Astrocyte of the hippocampus (primary cell): Measurements from ENCODE around the gene CALHM5.

ENCODE experiments used
- DNase-seq: peaks from one replicate; pipeline ENCODE4 v3.0.0; 2011; ENCODE audit warnings: low read depth, low spot score

Gene CALHM5

DNA sequence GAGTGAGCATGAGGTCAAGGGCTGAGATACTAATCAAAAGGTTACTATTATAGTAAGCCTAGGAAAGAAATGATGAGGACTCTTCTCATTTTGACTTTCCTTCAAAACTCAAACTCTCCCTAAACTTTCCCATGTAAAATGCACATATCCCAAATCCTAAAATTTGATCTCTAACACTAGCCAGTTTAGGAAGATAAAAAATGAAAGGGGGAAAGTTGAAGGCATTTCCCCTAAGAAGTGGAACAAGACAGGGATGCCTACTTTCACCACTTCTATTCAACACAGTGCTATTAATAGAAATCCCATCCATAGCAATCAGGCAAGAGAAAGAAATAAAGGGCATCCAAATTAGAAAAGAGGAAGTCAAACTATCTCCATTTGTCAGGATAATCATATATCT lies 2.9 kb upstream of the CALHM5 start:
- DNase-seq = no peak

DNA sequence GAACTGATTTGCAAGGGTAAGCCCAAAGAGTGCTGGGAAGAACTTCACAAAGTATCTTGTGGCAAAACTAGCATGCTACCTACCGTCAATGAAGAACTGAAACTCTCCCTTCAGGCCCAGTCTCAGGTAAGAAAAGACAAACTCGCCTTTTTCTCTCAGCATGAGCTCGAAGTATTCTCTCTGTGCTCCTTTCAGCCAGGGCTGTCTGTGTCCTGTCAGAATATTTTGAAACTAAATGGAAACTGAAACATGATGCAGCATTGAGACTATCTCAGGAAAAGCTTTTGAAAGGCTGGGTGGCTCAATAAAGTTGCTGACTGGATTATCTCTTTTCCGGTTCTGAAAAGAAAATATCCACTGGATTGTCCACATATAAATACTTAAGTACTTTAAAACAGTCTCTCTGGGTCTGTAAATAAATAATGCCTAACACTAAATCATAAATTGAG lies 696 bp downstream of the CALHM5 start:
- DNase-seq = no peak

DNA sequence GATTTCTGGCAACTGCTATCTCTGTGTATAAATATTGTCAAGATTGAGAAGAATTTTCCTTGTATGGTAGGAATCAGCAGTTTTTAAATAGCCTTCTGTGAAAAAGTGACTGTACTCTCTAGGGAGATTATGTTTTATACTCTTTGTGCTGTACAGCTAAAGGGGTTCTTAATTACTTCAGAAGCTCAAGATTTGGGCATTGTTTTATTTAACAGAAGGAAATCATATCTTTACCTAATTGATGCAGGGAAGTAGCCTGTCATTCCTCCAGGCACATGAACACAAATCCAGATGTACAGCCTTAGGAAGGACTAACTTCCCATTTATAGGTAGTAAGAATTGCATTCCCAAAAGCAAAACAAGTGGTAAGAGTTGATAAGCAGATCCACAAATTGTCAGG lies 1.3 kb downstream of the CALHM5 start:
- no peak for DNase-seq

DNA sequence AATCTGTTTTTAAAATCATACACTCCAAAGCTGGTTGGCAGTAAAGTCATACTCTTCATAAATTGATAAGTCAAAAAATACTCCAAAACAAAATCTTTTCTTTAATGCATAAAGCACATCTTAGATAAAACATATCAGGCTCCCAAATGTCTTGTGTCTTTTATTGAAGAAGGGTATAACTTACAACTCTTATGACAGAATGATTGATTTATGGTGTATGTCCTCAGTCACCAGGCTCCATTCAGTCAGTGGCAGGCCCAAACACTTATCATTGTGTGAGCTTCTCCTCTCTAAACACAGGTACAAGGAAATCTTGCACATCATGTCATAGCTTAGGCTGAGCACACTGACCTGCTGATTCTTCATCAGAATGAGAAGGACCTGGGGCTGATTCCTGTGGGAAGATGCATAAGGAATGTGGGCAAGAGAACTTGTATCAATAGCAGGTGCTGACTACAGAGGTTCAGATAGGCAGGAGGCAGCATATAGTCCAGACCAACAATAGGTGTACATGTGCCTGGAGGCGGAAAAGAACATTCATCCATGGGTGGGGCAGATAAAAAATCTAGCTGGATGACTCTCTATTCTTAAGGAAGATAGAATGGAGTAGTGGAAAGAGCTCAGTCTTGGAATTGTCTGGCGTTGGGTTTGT lies 1.9 kb downstream of the CALHM5 start:
- no peak for DNase-seq

DNA sequence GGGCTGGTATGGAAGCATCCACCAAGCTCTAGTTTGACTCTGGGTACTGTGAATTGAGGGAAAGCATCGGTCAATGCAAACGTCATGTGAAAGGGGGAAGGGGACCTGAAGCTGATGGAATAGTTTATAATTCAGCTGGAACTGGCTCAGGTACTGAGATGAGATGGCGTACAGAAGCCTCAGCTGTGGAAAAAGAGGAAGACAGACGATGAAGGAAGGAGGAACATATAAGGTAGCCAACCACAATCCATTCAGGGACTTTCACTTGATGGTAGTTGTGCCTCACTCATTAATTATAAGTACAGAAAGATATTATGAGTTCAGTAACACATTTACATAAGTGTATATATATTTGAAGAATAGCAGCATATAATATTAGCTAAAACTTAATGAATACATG lies 2.7 kb downstream of the CALHM5 start:
- DNase-seq = no peak

DNA sequence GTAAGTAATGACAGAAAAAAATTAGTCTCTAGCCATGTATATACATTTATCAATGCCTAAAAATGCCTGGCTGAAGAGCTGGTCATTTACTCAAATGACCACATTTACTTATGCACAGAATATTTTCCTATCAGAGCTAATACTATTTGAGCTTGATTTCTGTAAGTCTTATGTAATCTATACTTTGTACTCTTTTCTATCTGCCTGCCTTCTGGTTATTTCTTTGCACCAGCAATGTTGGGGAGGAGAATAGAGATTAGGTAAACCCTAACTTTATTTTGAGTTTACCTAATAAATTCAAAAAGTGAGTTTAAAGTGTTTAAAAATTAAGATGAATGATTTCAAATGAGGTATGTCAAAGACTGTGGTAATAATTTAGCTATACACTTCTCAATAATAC lies 3.7 kb downstream of the CALHM5 start:
- no peak for DNase-seq

DNA sequence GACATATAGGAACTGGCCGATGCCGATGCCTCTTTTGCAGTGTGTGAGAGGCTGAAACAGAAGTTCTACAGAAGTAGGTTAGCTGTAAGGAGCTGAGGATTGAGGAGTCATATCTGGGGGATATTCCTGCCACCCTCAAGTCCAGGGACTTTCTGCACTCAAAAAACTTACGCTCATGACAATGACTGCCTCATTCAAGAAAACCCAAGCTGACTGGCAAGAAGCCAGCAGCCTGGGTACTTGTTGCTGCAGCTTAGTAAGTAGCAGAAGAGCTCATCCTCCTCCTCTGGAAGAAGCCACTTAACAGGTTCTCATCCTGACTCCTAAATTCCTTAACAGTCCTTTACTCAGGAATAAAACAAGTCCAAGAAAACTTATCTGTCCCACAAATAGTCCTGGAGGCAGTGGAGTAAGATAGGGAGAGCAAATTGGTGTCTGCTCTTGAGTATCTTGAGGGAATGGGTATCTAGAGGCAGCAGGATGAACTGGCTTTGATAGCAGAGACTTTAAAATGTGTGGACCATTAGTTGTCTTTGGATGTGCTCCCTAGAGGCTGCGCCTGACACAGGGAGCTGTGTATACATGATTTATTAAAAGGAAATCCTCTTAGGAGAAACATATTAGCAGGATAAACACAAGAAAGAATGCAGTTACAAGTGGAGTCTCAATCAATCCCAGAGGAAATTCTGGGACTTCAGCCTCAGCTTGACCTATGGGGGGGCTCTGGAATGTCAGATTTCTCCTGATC lies 7.4 kb downstream of the CALHM5 start:
- DNase-seq = peak; percentile 21

DNA sequence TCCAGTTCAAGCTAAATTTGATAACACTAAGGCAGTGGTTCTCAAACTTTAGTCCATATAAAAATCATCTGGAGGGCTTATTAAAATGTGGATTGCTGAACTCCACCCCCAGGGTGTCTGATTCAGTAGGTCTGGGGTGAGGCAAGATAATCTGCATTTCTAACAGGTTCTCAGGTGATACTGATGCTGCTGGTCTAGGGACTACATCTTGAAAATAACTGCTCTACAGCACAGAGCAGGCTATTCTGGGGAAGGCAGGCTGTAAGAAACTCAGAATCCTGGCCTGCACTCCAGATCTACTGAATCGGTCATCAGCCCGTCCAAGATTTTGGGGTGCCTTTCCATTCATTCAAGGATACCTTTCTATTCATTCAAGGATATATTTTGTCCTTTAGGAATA lies 11.5 kb downstream of the CALHM5 start:
- DNase-seq = no peak

DNA sequence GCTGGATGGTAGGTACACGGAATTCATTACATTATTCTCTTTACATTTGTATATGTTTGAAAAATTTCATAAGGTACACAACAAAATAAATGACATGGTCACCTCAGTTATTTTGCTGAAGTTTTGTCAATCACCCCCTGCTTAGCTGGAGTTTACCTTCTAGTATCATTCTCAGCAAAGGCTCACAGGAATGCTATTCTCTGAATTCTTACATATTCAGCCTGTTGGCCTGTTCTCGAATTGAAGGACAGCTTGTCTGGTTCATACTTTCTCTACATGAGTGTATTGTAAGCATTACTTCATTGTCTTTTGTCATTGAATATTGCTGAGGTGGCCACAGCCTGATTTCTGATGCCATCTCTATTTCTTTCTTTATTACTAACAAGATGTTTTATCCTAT lies 12.8 kb downstream of the CALHM5 start:
- DNase-seq = no peak

DNA sequence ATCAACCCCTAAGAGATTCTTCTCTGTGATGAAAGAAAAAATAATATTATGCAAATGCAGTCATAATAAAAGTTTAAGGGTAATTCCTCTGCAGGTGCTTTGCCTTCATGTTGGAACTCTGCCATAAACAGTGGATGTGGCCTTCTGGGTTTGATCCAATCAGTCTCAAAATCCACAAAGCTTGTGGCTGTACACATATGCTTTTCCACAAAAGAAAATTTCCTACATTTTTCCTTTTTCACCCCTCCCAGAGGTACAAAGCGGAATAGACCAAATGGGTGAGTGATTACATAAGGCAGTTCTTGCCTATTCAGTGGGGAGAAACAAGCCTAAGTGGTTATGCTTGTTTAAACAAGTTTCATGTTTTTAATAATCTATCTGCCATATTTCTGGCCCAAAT lies 16.7 kb downstream of the CALHM5 start:
- DNase-seq = no peak

DNA sequence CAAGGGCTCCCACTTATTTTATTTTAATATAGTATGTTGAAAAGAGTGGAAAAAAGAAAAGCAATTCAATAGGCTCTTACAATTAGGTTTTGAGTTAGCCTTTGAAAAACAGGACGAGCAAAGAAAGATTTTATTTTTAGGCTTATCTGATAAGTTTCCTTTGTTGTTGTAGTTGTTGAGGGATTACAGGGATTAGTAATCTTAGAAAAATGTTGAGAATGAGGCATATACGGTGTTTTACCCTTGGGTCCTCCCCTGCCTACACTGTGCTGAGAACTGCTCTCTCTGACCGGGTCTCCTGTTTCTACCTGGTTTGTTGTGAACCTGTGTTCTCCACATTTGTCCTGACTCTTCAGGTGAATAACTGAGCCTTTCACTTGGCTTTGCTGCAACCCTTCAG lies 17.3 kb downstream of the CALHM5 start:
- DNase-seq = peak; percentile 44

DNA sequence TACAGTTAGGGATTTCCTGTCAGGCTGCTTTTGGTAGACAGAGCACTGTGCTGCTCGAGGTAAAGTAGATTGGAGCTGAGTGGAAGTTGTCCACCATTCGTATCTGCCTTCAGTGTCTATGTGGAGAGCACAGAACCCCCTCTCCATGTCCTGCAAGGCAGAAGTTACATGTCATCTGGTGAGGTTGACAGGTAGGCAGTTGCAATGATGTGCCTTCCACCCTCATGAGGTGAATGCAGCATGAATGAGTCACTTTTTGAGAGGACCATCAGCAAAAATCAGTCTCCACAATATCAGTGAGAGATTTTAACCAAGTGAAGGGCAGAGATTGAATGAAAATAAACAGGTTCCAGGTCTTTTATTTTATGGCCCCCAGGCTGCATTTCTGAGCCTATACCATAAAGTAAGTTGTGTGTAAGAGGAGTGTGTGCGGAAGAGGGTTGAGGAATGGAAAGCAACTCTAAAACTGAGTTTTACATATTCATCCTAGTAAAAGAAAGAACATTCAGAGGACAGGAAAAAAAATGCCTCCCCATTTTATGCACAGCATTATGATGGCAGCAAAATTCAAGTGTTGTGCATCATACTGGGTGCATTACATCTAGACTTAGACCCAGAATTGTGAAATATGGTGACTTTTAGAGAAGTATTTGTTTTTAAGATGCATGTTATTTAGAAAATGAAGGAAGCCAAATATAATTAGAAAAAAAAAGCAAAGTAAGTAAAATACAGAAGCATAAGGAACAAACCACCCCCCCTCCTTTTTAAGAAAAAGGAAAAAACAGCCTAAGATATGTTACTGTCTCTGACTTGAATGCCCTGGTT lies 18.2 kb downstream of the CALHM5 start:
- DNase-seq = peak; percentile 5

DNA sequence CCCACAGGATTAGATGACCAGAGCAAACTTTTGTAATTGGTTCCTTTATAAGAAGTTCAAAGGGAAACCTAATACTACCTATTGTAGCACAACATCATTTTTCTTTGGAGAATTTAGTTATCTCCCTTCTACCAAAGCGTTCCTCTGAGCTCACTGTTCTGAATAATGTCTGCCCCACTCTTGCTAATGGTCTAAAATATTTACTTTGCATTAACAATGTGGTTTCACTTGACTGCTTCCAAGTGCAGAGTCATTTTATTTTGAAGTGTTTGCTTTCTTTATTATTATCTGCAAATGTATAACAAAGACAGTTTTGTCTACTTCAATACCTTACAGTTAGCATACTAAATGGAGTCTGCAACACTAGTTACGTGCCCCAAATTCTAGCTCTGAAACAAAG lies 19.0 kb downstream of the CALHM5 start:
- peak; percentile 58 for DNase-seq

DNA sequence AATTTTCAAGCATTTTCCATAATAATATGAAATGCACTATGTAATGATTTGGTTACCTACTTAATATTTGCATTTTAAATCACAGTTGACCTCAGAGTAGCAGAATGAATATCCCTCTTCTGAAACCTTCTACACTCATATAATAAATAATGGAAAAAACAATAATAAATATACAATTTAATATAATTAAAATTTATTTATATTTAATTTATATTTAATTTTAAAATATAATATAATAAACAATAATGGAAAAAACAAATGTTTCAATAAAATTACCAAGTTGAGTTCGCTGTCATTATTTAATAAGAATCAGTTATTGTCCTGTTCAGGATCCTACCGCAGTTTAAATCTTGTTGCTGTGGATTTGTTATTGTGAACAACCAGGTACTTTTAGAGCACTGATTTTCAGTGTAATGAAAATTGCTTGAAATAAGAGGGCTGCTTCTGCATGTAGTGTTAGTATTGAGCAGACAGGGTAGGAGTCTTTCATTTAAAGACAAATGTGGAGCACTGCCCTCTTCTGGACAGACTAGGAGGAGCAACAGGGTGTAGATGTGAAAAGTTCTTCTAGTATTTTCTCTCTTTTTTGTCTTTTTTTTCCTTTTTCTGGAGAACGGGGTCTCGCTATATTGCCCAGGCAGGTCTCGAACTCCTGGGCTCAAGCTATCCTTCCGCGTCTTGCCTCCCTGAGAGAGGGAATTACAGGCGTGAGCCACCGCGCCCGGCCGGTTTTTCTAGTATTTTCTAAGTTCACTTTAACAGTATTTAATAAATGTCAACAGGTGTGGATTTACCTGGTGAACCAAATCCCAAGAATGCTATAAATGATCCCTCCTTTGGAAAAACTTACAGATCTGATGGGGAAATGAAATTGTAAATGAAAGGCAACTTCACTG lies 20.5 kb downstream of the CALHM5 start:
- DNase-seq = peak; percentile 82

DNA sequence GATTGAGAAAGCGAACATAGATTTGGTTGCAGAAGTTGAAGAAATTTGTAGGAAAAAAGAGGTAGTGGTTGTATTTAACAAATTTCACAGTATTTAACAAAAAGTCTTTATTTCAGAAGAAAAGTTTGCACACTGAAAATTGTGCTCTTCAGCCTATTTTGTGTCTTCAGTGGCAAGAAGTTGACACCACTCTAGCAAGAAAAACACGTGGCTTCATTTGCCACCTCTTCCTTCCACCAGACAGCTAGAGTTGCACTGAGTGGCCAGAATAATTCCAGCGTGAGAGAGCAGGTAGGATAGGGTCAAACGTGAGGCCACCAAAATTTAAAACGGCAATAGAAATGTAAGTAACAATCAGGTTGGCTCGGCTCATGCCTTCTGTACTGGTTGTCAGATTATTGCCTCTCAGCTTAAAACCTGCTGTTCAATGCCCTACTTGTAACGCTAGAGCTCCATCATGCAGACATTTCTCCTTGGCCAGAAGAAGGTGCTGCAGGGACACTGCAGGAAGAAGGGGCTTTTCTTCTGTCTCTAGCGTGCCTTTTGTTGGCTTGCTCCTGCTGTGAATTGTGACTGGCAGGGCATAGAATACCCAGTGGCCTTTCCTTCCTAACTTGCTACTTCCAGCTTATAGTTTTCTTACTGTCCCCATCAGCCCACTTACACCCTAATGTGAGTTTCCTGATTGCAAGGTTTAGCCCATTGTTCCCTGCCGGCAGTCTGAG lies 22.0 kb downstream of the CALHM5 start:
- no peak for DNase-seq

DNA sequence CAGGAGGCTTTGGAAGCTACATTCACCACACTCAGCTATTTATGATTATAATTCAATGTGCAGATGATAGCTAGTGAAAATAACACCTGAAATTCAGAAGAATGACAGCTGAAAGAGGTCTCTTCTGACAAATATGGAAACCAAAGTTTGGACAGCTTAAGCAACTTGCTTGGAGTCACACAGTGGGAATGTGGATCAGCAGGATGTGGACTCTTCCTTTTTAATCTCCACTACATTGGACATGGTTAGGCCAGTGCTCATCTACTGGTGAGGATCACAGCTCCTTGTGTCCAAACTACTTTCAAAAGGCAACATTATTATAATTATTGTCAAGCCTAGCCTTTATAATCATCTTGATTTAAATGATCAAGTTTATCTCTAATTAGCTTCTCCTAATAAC lies 23.7 kb downstream of the CALHM5 start:
- DNase-seq = no peak

DNA sequence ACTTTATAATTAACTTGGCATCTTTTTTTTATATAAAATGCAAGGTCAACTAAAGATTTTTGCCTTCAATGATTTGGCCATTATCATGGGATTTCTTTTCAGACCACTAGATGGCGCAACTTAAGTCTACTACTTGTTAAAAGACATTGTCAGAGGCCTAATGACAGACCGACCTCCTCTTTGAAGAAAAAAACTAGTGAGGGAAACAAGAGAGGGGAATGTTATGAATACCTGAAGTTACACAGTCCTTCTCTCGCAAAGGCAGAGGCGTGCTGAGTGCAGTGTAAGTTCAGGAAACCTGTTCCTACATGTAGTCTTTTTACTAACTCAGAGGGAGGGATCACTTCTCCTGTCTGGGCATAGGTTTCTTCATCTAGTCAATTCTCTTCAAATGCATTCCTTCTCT lies 24.8 kb downstream of the CALHM5 start:
- peak; percentile 74 for DNase-seq

DNA sequence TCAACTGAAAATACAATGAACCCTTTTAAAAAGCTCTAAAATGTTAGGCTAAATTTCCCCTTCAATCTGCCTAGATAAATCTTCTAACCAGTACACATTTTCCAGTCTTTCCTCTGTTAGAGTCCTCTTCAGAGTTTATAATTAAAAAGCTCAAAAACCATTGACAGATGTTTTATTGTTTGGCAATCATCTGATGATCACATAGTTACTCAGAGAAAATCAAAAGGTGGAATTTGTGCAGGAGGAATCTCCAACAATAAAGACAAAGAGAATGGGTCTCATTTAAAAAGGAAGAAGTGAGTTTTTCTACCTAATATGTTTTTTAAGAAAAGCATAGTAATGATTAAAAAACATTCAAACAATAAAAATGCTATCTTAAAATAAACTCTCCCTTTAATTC lies 31.0 kb downstream of the CALHM5 start:
- no peak for DNase-seq

DNA sequence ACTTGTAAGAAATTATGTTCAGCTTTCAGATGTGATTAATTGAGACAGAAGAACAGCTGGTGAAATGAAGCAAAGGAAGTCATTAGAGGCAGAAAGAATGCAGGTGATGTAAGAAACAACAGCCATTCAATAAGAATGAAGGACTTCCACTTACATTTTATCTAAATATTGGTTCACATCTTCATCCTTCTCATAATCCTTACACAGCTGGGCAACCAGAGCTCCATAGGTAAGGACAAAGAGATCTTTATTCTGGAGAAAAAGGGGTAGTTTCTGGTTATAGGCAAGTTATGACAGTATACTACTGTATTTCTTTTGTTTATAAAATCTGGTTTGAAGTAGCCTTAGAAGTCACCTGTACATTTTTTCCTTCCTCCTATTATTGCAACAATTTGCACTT lies 31.7 kb downstream of the CALHM5 start:
- DNase-seq = no peak

DNA sequence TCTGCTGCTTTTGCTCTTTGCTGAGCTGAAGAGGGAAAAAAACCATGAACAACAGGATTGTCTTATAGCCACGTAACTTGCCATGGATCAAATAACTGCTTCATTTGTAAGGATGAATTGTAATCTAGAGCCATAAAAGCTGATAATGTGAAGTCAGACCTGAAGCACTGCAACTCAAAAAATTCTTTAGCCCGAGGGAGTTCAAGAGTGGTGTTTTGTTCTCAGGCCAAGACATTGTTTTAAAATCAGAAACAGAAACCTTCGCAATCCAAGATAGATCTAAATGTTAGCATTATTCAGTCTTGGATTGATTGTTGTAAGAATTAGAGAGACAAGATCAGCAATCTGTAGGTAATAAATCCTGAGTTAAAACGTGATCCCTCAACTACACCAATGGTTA lies 34.2 kb downstream of the CALHM5 start, which contains the start of gene TRAPPC3L:
TSS of gene TRAPPC3L (minus strand) at position 34 of the 400 bp plus-strand sequence. CDS start 170 bp downstream, outside the sequence.
- DNase-seq = no peak

DNA sequence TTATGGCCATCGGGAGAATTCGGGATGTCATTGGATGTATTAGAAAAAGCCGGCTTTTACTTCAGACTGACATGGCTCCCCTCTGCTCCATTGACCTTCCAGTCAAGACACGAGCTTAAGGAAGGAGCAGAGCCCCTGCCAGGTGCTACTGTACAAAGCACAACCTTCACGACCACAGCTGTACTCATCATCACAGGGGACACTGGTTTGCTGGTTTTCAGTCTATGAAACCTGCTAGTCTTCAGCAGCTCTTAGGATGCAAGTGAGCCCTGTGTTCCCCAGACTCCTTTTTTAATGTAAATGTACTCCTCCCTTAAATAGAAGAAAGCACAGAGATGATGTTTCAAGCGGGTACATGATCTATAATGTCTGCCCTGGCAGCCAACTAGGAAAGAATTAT lies 35.9 kb downstream of the CALHM5 start:
- no peak for DNase-seq
